NCI-H146 (cell line): Measurements from ENCODE around the gene BUB3.

Experiments
- DNase-seq: peaks from one replicate; lab custom pipeline; 2025; lab: John Stamatoyannopoulos, UW

Gene BUB3

GRCh38 chr10:123154092-123154710 lies at the start of gene BUB3:
Gene BUB3, plus strand, starts transcription at chr10:123154402. Its CDS starts 516 bp downstream, at chr10:123154918.
- DNase-seq, result peak; percentile 99

DNA sequence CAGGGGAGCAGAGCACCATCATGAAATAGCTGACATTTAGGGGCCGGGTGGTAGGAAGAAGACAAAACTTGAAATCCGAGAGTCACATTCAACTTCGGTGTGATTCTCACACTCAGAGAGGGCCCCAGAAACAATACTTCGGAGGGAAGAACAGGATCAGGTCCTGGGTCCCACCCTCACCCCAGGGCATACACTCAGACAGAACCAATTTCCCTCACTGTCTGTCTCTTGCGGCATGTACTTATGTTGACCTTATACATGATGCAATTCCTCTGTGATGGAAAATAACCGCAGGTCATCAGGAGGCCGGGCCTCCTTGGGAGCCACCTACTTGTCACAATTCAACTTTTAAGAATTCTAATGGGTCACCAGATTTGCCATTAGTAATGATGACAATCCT lies 44.7 kb upstream of the BUB3 start:
- no peak for DNase-seq

GRCh38 chr10:123117644-123118417 lies 36.4 kb upstream of the BUB3 start:
- DNase-seq, result peak; percentile 62

DNA sequence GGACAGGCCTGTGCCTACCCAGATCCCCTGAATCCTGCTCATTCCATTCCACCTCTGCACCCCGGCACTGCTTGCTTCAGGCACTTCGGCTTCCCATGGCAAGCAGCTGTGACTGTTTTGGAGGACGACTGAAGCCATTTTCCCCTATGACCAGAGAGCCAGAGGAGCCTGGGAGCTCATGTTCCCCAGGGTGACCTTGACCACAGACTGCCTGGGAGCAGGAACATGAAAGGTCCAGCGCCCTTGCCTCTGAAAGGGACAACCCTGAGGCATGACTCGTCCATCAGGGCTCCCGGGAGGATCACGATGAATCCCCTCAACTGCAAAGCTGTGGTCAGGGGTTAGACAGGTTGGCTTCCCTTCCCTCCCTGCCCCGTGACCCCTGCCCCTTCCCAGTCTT lies 35.1 kb upstream of the BUB3 start:
- DNase-seq, result no peak

GRCh38 chr10:123126246-123126645 lies 28.0 kb upstream of the BUB3 start:
- no peak for DNase-seq

- no peak for DNase-seq
Measured at GRCh38 chr10:123129618-123130271, 24.5 kb upstream of the BUB3 start.

- peak; percentile 88 for DNase-seq
Measured at GRCh38 chr10:123132576-123133477, 21.4 kb upstream of the BUB3 start.

DNA sequence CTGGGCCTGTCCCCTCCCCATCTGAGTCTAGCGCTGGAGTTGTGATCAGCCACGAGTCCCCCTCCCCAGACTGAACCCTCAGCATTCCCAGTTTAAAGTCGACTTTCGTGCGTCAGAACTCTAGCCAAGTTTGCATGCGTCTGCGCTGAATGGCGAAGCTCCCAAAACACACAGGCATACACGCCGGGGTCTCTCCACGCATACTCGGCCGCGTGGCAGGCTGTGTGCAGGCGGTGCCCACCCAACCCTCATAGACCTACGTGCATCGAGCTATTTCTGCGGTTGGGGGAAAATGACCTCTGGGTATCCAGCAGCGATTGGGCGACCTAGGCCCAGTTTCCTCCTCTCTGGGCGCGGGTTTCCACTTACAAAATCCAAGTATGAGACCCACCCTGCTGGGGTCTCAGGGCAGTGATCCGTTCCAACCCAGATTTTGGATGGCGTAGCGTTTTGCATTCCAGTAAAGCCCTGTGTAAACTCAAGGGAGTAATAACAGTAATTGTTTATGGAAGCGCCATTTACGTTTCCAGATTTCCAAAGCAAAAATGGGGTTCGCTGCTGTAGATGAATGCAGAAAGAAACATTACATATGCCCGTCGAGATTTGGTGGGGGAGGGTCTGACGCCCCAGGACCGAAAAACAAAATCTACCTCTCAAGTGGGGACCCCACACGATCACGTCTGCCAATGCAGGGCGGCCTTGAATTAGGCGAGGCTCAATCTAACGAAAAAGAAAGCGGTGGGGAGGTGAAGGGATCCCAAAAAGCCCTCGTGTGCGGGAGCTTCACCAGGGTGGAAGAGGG lies 20.5 kb upstream of the BUB3 start:
- no peak for DNase-seq

GRCh38 chr10:123134343-123134914 lies 19.8 kb upstream of the BUB3 start:
- no peak for DNase-seq

DNA sequence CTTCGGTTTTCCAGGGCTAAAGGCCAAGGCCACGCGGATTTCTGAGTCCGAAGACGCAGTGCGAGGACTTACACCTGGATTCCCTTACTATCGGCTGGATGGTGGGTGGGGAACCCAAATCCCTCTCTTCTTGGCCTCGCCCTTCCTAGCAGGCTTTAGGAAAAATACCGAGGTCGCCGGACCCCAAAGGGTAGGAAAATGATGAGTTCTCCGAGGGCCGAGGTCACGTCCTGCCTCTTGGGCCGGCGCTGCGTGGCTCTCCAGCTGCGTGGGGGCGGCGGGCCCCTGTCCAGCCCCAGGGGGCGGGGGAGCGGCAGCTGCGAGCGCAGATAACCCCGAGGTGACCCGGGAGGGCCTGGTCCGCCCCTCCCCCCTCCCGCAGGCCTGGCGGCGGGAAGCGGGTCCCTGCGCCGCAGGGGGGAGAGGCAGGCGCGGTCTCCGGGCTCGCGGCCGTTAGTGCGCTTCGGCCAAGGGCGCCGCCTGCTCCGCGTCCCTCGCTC lies 19.2 kb upstream of the BUB3 start:
- DNase-seq, result no peak

DNA sequence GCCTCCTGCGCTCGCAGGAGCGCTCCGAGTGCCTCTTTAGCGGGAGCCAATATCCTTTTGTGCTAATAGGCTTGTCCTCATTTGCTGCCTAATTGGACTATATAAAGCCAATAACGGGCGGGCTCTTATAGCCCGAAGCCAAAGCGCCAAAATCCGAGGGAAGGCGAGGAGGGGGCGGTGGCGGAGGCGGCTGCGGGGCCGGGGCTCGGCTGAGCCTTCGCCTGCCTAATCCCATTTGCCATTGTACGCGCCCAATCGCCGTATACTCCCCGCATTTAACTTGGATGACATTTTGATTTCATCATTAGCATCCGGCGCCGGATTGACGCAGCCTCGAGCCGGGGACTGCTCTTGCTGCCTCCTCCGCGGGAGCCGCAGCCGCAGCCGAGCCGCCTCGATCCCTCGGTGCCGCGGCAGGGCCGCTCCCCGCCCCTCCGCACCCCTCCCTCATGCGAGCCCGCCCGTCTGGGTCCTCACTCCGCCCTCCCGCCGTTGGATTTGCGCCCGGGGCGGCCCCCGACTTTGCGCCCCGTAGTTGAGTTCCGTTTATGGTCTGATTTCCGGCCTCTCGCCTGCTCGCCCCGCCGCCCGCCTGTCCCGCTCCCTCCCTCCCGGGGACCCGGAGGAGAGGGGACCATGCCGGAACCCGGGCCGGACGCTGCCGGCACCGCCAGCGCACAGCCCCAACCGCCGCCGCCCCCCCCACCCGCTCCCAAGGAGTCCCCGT lies 18.6 kb upstream of the BUB3 start, which contains the start of gene HMX3:
Gene HMX3, plus strand, starts transcription at position 556 of the 727 bp plus-strand sequence. Its CDS starts 81 bp downstream, at position 637.
- DNase-seq, result peak; percentile 83

- no peak for DNase-seq
Measured at GRCh38 chr10:123136221-123136805, 17.9 kb upstream of the BUB3 start.

DNA sequence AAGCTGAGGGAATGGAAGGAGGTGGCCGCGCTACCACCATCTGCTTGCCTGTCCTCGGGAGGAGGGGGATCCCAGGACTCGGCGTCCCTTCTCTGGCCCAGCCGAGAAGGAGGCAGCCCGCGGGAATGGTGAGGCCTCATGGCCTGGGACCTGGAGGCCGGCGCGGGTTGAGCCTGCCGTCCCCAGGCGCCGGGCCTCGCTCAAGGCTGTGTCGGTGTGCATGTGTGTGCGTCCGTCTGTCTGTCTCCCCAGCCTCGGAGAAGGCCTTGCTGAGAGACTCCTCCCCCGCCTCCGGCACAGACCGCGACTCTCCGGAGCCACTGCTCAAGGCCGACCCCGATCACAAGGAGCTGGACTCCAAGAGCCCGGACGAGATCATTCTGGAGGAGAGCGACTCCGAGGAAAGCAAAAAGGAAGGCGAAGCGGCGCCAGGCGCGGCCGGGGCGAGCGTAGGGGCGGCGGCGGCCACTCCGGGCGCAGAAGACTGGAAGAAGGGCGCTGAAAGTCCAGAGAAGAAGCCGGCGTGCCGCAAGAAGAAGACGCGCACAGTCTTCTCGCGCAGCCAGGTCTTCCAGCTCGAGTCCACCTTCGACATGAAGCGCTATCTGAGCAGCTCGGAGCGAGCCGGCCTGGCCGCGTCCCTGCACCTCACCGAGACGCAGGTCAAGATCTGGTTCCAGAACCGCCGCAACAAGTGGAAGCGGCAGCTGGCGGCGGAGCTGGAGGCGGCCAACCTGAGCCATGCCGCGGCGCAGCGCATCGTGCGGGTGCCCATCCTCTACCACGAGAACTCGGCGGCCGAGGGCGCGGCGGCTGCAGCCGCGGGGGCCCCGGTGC lies 17.2 kb upstream of the BUB3 start:
- no peak for DNase-seq

DNA sequence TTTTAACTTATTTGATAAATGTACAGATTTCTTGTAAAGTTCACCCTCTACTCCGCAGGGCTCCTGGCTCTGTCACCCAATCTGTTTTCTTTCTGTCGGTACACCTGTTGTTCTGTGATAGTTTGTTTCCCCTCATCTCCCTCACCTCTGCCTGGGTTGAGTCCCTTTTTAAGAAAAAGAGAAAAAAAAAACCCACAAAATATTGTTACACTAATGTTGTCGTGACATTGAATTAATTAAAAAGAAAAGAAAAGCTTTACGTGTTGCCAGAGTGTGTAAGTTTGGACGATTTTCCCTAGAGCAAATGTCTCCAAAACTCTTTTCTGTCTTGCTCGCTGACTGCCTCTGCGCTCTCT lies 15.1 kb upstream of the BUB3 start:
- no peak for DNase-seq

- no peak for DNase-seq
Measured at GRCh38 chr10:123139521-123140163, 14.6 kb upstream of the BUB3 start.

DNA sequence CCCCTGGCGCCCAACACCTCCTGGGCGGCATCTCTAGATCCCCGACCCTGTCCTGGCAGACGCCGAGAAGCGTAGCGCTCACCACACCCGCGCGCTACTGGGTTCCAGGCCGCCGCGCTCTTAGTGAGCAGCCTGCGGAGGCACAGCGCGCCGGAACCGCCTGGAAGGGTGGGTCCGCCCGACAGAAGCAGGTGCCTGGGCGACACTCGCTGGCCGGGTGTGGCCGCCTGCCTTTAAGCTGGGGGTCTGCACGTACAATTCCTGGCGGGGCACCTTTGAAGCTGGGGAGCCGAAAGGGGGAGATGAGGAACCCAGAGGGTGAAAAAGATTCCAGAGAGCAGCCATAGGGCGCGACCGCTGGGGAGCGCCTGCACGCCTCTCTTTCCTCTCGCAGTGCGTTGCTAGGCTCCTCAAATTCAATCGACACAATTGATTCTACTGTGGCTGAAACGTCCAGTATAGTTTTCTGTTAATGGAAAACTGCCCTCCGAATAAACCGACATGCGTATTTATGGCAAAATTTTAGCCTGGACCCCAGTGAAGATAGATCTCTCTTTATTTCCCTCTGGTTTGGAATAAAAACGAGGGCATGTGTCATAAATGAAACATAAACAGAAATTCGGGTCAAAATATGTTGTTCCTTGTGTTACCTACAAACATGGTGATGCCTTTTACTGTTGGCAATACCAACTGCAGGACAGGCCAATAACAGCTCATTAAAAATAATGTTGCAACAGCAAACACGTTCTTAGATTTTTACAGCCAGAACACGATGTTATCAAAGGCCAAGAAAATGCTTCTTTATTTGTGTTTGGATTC lies 13.8 kb upstream of the BUB3 start:
- DNase-seq, result no peak

DNA sequence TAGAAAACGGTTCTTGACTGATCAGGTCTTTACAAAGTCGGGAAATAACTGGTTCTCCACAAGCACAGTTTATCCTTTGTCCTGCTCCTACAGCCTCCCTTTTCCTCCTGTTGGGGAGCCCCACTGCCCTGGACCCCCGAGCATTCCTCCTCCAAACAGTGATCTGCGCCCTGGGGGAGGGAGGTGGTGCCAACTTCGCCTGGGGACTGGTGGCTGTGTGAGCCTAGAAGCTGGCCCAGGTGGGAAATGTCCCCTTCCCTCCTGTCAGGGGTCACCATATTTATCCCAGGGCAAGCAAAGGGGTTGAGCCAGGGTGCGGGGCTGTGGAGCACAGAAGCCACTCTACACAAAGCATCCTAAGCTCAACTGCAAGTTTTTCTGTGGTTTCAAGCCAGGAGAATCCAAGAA lies 13.2 kb upstream of the BUB3 start:
- DNase-seq, result no peak
